ENCODE results near the gene CNNM1.

Gene CNNM1

DNA sequence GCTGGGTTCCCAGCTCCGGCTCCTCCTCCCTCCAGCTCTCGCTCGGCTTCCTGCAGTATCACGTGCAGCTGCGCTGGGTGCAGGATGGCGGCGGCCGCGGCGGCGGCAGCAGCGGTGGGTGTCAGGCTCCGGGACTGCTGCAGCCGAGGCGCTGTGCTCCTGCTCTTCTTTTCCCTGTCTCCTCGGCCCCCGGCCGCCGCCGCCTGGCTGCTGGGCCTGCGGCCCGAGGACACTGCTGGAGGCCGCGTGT, at the start of gene CNNM1:
CNNM1 (plus strand) TSS at position 53 of the 250 bp plus-strand sequence; CDS start at position 85, 32 bp downstream.
- peak; percentile 58 for DNase-seq

DNA sequence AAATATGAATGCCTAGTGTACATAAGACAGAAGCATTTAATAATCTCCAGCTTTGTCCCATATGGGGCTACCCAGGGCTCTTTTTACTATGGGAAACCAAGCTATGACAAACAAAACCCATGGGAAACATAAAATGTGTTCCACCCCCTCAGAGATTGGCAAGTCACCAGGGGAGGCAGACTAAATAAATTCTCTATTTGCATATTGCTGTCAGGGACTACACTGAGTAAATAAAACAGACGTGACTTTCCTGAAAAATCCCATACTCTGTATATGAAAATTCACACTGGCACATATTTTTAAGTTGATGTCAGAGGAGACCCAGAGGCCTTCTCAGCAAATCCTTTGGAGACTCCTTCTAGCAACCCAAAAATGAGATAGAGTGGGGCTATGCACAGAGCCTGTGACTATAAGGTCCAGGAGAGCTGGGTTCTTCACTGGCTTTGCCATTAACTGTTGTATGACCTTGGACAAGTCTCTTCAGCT, 49.5 kb upstream of the CNNM1 start:
- DNase-seq, result no peak

GRCh38 chr10:99280472-99280871, 48.7 kb upstream of the CNNM1 start:
- no peak for DNase-seq

GRCh38 chr10:99285881-99286280, 43.3 kb upstream of the CNNM1 start:
- DNase-seq, result no peak

DNA sequence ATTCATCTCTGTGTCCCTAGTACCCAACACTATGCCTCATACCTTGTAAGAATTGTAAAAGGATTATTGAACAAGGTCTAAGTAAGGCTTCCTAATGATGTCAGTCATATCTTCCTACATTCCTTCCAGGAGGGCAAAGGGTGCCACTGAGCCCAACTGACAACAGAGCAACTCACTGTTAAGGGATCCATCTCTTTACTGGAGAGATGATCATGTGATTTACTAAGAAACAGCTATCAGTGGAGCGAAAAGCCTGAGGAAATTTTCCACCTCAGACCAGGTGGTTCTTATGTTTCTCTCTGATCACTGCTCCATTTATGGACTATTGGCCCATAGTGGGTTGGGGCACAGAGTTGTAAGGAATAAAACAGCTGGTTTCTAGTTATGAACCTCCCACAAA, 38.9 kb upstream of the CNNM1 start:
- DNase-seq, result no peak

DNA sequence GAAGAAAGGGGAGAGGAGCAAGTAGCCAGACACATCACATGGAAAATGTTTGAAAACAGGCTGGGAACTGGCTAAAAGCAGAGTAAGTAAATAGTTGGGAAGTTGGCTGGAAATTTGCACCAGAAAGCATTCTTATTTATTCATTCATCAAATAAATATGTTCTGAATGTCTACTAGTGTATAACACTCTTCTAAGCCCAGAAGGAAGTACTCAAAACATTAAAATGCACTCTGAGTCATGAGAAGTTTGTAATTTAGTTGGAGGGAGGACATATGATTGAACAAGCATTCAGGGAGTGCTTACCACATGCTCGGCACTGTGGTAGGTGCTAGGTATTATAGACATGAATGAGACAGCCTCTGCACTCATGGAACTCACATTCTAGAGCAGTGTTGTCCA, 37.0 kb upstream of the CNNM1 start:
- DNase-seq, result no peak

DNA sequence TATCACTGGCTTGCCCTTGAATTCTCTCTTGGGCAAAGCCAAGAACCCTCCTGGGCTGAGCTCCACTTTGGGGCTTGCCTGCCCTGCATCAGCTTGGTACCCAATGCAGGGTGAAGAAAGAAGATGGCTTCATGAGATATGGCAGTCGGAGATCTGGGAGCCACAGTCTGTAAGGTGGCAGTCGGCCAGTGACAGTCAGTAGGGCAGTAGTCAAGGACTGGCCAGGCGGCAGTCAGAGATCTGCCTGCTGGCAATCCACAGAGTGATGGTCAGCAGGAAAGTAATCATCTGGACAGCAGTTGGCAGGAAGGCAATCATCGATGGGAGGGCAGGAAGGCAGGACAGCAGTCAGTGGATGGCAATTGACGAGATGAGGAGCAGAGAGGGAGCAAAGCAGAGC, 32.6 kb upstream of the CNNM1 start:
- DNase-seq, result no peak

DNA sequence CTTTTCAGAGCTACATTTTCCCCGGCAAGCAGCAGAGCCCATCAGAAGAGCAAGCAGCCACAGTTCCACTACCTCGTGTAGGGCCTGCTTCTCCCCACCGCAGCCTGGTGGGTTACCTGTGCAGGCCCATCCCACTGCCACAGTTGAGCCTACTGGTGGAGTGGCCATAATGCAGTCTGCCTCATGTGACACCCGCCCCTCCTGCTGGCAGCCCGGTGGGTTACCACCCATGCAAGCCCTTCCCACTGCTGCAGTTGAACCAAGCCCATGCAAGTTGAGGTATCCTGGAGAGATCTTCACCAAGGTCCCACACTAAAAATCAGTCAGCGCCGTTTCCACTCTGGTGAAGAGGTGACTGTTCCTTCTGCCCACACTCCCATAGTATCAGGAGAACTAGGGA, 32.1 kb upstream of the CNNM1 start:
- DNase-seq, result no peak

- no peak for DNase-seq
Measured at GRCh38 chr10:99303899-99304861, 25.0 kb upstream of the CNNM1 start.

- no peak for DNase-seq
Measured at GRCh38 chr10:99304862-99305229, 24.3 kb upstream of the CNNM1 start.

GRCh38 chr10:99312501-99312900, 16.7 kb upstream of the CNNM1 start:
- no peak for DNase-seq

- DNase-seq, result no peak
Measured at GRCh38 chr10:99315853-99316252, 13.3 kb upstream of the CNNM1 start.

DNA sequence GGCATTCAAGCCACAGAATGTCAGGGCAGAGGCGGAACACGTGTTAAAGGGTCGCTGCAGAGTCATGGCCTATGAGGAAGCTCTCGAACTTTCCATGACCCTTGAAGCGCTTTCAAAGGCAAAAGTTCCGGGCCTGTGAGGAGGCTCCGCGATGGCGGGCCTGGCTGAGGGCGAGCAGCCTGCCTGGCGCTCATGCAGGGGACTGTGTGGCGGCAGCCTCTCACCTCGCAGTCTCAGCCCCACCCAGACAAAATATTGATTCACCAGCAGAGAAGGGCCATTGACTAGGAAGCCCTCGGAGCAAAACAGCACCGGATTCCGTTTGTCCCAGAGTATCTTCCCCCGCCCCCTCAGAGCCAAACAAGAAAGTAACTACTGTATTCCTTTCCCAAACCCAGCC, 12.8 kb upstream of the CNNM1 start:
- no peak for DNase-seq

- no peak for DNase-seq
Measured at GRCh38 chr10:99318048-99318447, 11.1 kb upstream of the CNNM1 start.

- no peak for DNase-seq
Measured at GRCh38 chr10:99318475-99318874, 10.7 kb upstream of the CNNM1 start.

GRCh38 chr10:99325281-99325680, 3.9 kb upstream of the CNNM1 start:
- no peak for DNase-seq

DNA sequence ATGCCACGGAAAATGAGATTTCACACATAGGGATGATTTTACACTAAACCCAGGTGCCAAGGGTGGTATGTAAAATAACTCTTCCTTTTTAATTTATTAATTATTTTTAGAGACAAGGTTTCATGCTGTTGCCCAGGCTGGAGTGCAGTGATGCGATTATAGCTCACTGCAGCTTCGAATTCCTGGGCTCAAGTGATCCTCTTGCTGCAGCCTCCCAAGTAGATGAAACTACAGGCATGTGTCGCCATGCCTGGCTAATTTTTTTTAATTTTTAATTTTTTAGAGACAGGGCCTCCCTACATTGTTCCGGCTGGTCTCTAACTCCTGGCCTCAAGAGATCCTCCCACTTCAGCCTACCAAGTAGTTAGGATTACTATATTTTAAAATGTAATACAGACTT, 2.3 kb upstream of the CNNM1 start:
- DNase-seq, result no peak

DNA sequence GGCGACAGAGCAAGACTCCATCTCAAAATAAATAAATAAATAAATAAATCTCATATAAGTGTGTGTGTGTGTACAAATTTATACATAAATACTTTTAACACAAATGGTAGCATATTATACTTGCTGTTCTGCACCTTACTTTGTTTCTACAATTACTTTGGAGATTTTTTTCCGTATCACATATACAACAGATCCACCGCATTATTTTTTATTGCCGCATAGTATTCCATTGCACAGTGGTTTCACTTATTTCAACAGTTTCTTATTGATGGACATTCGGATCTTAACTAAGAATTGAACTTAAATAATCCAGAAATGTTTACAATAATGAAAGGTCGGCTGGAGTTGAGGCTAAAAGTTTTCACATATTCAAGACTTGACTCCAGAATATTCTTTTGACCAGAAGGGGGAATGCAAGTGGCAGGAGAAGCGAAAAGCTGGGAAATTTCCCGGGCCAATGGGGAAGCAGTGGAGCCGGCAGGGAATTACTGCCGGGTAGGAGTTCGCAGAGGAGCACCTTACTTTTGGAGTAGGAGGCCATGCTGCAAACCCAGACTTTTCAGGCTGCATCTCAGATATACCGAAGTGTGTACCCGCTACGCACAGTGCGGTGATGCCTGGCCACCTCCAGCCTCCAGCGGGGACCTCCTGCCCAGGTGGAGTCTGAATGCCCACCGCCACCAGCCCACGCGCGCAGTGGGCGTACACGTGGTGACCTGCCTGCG, 415 bp upstream of the CNNM1 start:
- peak; percentile 58 for DNase-seq

DNA sequence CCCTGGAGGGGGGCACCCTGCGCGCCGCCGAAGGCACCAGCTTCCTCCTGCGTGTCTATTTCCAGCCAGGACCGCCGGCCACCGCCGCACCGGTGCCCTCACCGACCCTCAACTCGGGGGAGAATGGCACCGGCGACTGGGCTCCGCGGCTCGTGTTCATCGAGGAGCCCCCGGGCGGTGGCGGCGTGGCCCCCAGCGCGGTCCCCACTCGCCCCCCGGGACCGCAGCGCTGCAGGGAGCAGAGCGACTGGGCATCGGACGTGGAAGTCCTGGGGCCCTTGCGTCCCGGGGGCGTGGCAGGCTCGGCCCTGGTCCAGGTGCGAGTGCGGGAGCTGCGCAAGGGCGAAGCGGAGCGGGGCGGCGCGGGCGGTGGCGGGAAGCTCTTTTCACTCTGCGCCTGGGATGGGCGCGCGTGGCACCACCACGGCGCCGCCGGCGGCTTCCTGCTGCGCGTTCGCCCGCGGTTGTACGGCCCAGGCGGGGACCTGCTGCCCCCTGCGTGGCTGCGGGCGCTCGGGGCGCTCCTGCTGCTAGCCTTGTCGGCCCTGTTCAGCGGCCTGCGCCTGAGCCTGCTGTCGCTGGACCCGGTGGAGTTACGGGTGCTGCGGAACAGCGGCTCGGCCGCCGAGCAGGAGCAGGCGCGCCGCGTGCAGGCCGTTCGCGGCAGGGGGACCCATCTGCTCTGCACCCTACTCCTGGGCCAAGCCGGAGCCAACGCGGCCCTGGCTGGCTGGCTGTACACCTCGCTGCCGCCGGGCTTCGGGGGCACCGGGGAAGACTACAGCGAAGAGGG, 594 bp downstream of the CNNM1 start:
- no peak for DNase-seq

DNA sequence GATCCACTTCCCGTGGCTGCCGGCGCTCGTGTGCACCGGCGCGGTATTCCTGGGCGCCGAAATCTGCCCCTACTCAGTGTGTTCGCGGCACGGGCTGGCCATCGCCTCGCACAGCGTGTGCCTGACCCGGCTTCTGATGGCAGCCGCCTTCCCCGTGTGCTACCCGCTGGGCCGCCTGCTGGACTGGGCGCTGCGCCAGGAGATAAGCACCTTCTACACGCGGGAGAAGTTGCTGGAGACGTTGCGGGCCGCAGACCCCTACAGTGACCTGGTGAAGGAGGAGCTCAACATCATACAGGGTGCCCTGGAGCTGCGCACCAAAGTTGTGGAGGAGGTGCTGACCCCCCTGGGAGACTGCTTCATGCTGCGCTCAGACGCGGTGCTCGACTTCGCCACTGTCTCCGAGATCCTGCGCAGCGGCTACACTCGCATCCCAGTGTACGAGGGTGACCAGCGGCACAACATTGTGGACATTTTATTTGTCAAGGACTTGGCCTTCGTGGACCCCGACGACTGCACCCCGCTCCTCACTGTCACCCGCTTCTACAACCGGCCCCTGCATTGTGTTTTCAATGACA, 1.3 kb downstream of the CNNM1 start:
- no peak for DNase-seq

GRCh38 chr10:99331207-99331803, 2.1 kb downstream of the CNNM1 start:
- DNase-seq, result no peak

GRCh38 chr10:99337311-99337811, 8.2 kb downstream of the CNNM1 start:
- no peak for DNase-seq

Measured in midbrain (tissue), 1 donor.